ENCODE measurements around the gene ECEL1. TPM values are rescaled to one million over a fixed set of nuclear protein-coding genes. Genes with fewer than 3 reads are reported as not detected.
"Not testable (repeated sequence)": the region's sequence is repeated elsewhere in the genome, so short reads cannot be mapped to it uniquely, and the experiment has no call there.

ECEL1 gene
- total RNA-seq, 2 experiments from 2014 or later: not detected

- ChIA-PET POLR2A (no interaction called here), CTCF (interaction anchor here (1.5 to 1.7 kb wide), 2 partner anchors 33 to 72 kb away, joined by 3 read pairs; no protein-coding TSS in a partner anchor)
- DNase-seq: no peak
- H3K9me3 Mint-ChIP-seq: no peaks in the 10 kb centered on the region
- H3K27me3 Mint-ChIP-seq: peaks cover 2% of the 10 kb centered on the region
- H3K4me1 Mint-ChIP-seq: no peaks in the 10 kb centered on the region
- H3K27ac Mint-ChIP-seq: no peak overlapping the region
- no peak overlapping the region for H3K4me3 Mint-ChIP-seq
- no peaks in the 10 kb centered on the region for H3K36me3 Mint-ChIP-seq (ENCODE audit: low read depth)
Observed at GRCh38 chr2:232441147-232441651, 46.4 kb downstream of the ECEL1 start.

- H3K4me3 Mint-ChIP-seq; H3K9me3 Mint-ChIP-seq; POLR2A ChIA-PET; H3K36me3 Mint-ChIP-seq (ENCODE audit: low read depth); H3K4me1 Mint-ChIP-seq; H3K27ac Mint-ChIP-seq; H3K27me3 Mint-ChIP-seq: not testable (repeated sequence)
- CTCF ChIA-PET: interaction anchor here (0.6 to 2.3 kb wide), 8 partner anchors 15 to 525 kb away, joined by 3 to 13 read pairs (median 3); no protein-coding TSS in a partner anchor
- DNase-seq: peak; percentile 85
Observed at GRCh38 chr2:232440220-232441018, 47.2 kb downstream of the ECEL1 start.

- Mint-ChIP-seq H3K27ac (no peak overlapping the region), H3K9me3 (no peaks in the 10 kb centered on the region), H3K27me3 (peaks cover 2% of the 10 kb centered on the region), H3K4me1 (no peaks in the 10 kb centered on the region), H3K36me3 (ENCODE audit: low read depth) (no peaks in the 10 kb centered on the region), H3K4me3 (no peak overlapping the region)
- POLR2A ChIA-PET: no interaction called here
- no peak for DNase-seq
- CTCF ChIA-PET: interaction anchor here (0.6 to 2.3 kb wide), 10 partner anchors 10 to 533 kb away, joined by 3 to 13 read pairs (median 3); no protein-coding TSS in a partner anchor
Observed at GRCh38 chr2:232439758-232440135, 47.9 kb downstream of the ECEL1 start.

- POLR2A ChIA-PET: no interaction called here
- H3K27me3 Mint-ChIP-seq: peaks cover 2% of the 10 kb centered on the region
- H3K4me3 Mint-ChIP-seq: no peak overlapping the region
Observed at GRCh38 chr2:232438951-232439757, 48.5 kb downstream of the ECEL1 start.

GRCh38 chr2:232438091-232438490 is 49.5 kb downstream of the ECEL1 start:
- Mint-ChIP-seq H3K27ac (no peak overlapping the region), H3K27me3 (peaks cover 2% of the 10 kb centered on the region), H3K4me3 (no peak overlapping the region), H3K9me3 (no peaks in the 10 kb centered on the region), H3K36me3 (ENCODE audit: low read depth) (no peaks in the 10 kb centered on the region), H3K4me1 (no peaks in the 10 kb centered on the region)
- ChIA-PET POLR2A (no interaction called here), CTCF (interaction anchor here (0.7 to 1.8 kb wide), 2 partner anchors 104 to 166 kb away, joined by 3 to 6 read pairs; no protein-coding TSS in a partner anchor)
- no peak for DNase-seq

More at GRCh38 chr2:232438951-232439757, 48.5 kb downstream of the ECEL1 start:
- Mint-ChIP-seq H3K36me3 (ENCODE audit: low read depth) (no peaks in the 10 kb centered on the region), H3K4me1 (no peaks in the 10 kb centered on the region), H3K9me3 (no peaks in the 10 kb centered on the region), H3K27ac (no peak overlapping the region)
- CTCF ChIA-PET: interaction anchor here (0.7 to 2.3 kb wide), 10 partner anchors 10 to 532 kb away, joined by 3 to 13 read pairs (median 3); no protein-coding TSS in a partner anchor
- peak; percentile 47 for DNase-seq

GRCh38 chr2:232437195-232437571 is 50.5 kb downstream of the ECEL1 start:
- ChIA-PET POLR2A (interaction anchor here (1.0 kb wide), 1 partner anchor 94 kb away, joined by 3 read pairs; no protein-coding TSS in a partner anchor), CTCF (interaction anchor here (0.6 to 1.8 kb wide), 6 partner anchors 24 to 702 kb away, joined by 3 to 6 read pairs (median 3); partner anchors contain the start of gene NPPC)
- DNase-seq: no peak
- Mint-ChIP-seq H3K36me3 (ENCODE audit: low read depth) (no peaks in the 10 kb centered on the region), H3K27ac (no peak overlapping the region), H3K4me3 (no peak overlapping the region), H3K9me3 (no peaks in the 10 kb centered on the region), H3K27me3 (peaks cover 2% of the 10 kb centered on the region), H3K4me1 (no peaks in the 10 kb centered on the region)

GRCh38 chr2:232436381-232437194 is 51.0 kb downstream of the ECEL1 start:
- ChIA-PET CTCF (interaction anchor here (0.6 to 1.8 kb wide), 5 partner anchors 23 to 701 kb away, joined by 3 to 6 read pairs (median 3); partner anchors contain the start of gene NPPC), POLR2A (interaction anchor here (1.0 kb wide), 1 partner anchor 93 kb away, joined by 3 read pairs; no protein-coding TSS in a partner anchor)
- no peak for DNase-seq
- H3K27me3 Mint-ChIP-seq: peaks cover 2% of the 10 kb centered on the region
- no peaks in the 10 kb centered on the region for H3K9me3 Mint-ChIP-seq
- H3K4me1 Mint-ChIP-seq: no peaks in the 10 kb centered on the region
- H3K27ac Mint-ChIP-seq: no peak overlapping the region
- H3K36me3 Mint-ChIP-seq (ENCODE audit: low read depth): no peaks in the 10 kb centered on the region
- no peak overlapping the region for H3K4me3 Mint-ChIP-seq

GRCh38 chr2:232435805-232436204 is 51.8 kb downstream of the ECEL1 start:
- ChIA-PET POLR2A (interaction anchor here (0.6 to 0.7 kb wide), 2 partner anchors 72 to 135 kb away, joined by 3 read pairs; no protein-coding TSS in a partner anchor), CTCF (no interaction called here)
- H3K9me3 Mint-ChIP-seq: no peaks in the 10 kb centered on the region
- no peak overlapping the region for H3K27ac Mint-ChIP-seq
- no peaks in the 10 kb centered on the region for H3K4me1 Mint-ChIP-seq
- H3K36me3 Mint-ChIP-seq (ENCODE audit: low read depth): no peaks in the 10 kb centered on the region
- H3K27me3 Mint-ChIP-seq: peaks cover 2% of the 10 kb centered on the region
- H3K4me3 Mint-ChIP-seq: no peak overlapping the region
- no peak for DNase-seq

- Mint-ChIP-seq H3K9me3 (no peaks in the 10 kb centered on the region), H3K27me3 (peaks cover 2% of the 10 kb centered on the region), H3K4me3 (no peak overlapping the region), H3K4me1 (no peaks in the 10 kb centered on the region), H3K36me3 (ENCODE audit: low read depth) (no peaks in the 10 kb centered on the region), H3K27ac (no peak overlapping the region)
- ChIA-PET CTCF (no interaction called here), POLR2A (interaction anchor here (0.6 to 0.7 kb wide), 2 partner anchors 72 to 135 kb away, joined by 3 read pairs; no protein-coding TSS in a partner anchor)
- DNase-seq: no peak
Observed at GRCh38 chr2:232435375-232435648, 52.3 kb downstream of the ECEL1 start.

- ChIA-PET POLR2A (no interaction called here), CTCF (no interaction called here)
- peaks cover 2% of the 10 kb centered on the region for H3K27me3 Mint-ChIP-seq
- no peaks in the 10 kb centered on the region for H3K9me3 Mint-ChIP-seq
- no peak overlapping the region for H3K4me3 Mint-ChIP-seq
- DNase-seq: no peak
- no peaks in the 10 kb centered on the region for H3K36me3 Mint-ChIP-seq (ENCODE audit: low read depth)
- H3K27ac Mint-ChIP-seq: no peak overlapping the region
- no peaks in the 10 kb centered on the region for H3K4me1 Mint-ChIP-seq
Observed at GRCh38 chr2:232434563-232435374, 52.9 kb downstream of the ECEL1 start.

GRCh38 chr2:232434091-232434490 is 53.5 kb downstream of the ECEL1 start:
- ChIA-PET CTCF (no interaction called here), POLR2A (no interaction called here)
- Mint-ChIP-seq H3K4me1 (no peaks in the 10 kb centered on the region), H3K4me3 (no peak overlapping the region), H3K9me3 (no peaks in the 10 kb centered on the region), H3K27me3 (peaks cover 5% of the 10 kb centered on the region), H3K36me3 (ENCODE audit: low read depth) (no peaks in the 10 kb centered on the region), H3K27ac (no peak overlapping the region)
- DNase-seq: no peak

GRCh38 chr2:232433622-232434021 is 54.0 kb downstream of the ECEL1 start:
- DNase-seq; H3K9me3 Mint-ChIP-seq; H3K4me3 Mint-ChIP-seq; H3K4me1 Mint-ChIP-seq; H3K36me3 Mint-ChIP-seq (ENCODE audit: low read depth); H3K27me3 Mint-ChIP-seq; H3K27ac Mint-ChIP-seq; CTCF ChIA-PET; POLR2A ChIA-PET: not testable (repeated sequence)

Measured in activated CD4-positive, alpha-beta memory T cell treated with anti-CD3 and anti-CD28 coated beads, Interleukin-2, amount 10 ng/mL, durations not matched to agents 7 days and 5 days (primary cell).